HG02981 (cell line): ENCODE data around the gene DLX5.

Experiments
- ATAC-seq: cut with Tn5 transposase; IDR thresholded peaks from one replicate; pipeline ENCODE4 v1.9.1; 2021; ENCODE audit warnings: mild to moderate bottlenecking, moderate library complexity; ENCODE audit not compliant: unreplicated experiment

Gene DLX5

DNA sequence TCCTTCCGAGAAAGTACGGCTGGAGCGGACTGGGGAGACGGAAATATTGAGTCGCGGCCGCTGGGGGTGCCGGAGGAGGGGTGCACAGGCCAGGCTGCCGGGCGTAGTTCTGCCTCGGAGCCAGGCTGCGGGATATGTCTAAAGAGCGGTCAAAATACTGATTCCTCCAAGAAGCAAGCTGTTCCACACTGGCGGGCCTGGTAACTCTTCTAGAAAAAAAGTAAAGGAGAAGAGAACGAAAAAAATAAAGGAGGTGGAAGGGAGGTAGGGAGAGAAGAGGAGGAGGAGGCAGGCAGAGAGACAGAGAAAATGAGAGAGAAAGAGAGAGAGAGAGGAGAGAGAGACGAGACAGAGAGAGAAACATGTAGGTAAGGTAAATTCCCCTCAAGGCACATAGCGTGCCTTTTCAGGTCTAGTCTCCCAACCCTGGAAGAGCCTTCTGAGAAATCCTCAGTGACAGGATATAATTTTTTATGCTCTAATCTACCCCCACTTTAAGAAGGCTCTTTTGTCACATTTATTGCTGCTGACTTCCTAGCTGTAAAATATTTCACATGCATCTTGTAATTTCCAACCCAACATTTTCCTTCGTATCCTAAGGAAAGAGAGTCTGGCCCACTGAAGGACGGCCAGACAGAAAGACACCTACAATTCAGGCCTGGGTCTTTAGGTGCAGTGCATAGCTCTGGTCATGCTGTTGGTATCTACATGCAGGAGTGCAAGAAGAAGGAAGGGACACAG, 5.7 kb downstream of the DLX5 start:
- no peak for ATAC-seq

- ATAC-seq: no peak
Measured at GRCh38 chr7:97018126-97018601, 6.5 kb downstream of the DLX5 start.

GRCh38 chr7:97017192-97018125, 7.2 kb downstream of the DLX5 start:
- no peak for ATAC-seq

DNA sequence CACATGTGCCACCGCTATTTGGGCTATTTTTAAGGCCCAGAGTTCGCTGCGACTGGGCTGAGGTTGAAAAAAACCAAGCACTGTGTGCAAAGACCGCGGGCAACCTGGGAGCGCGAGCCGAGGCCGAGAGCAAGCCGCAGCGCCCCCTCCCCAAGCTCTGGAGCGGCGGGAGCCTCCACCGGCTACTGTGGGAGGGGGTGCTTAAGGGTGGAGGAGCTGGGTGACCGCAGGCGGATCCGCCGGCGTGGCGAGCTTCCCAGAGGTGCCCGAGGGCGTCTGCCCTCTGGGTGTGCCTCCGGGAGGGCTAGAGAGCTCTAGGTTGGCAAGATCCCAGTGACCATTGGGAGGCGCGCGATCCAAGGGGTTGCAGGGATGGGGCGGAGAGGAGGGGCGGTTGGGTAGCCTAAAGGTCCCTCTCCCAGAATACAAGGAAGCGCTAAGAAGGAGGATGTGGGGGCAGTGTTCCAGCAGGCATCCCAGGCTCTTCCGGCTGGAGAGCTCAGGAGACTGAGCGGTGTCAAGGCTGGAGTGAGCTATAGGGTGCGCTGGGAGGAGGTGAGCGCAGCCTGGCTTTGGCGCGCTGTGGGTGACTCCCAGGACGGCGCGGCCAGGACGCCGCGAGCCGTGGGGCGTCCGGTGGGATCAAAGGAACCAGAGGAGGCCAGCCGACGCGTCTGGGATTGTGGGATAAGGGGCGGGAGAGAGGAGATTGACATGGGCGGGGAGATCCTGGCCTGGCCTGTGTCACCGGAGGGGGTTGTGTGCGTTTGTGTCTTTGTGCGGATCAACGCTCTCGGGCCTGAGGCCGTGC, 8.0 kb downstream of the DLX5 start:
- no peak for ATAC-seq

DNA sequence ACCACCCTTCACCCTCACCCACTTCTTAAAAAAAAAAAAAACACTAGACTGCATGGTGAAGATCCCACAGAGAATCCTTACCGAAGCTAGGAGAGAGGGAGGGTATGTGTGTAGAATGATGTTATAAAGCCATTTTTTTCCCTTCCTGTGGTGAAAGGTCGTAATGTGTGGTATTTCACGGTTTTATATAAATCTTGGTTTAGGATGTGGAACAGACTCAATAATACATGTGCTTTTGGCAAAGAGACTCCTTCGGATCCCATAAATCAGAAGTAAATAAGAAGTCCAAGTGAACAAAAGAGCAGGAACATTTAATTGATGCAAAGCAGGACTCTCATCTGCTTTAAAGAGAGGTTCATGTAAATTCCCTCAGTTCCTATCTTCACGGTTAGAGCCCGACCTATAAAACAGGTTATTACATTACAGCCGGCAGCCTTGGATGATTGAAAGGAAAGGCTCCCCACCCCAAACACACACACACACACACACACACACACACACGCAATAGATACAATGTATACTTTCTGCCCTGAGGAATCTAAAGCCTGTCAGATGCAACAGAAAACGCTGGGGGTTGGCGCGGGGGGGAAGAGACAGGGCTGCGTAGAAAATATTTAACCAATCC, 8.8 kb downstream of the DLX5 start:
- no peak for ATAC-seq

DNA sequence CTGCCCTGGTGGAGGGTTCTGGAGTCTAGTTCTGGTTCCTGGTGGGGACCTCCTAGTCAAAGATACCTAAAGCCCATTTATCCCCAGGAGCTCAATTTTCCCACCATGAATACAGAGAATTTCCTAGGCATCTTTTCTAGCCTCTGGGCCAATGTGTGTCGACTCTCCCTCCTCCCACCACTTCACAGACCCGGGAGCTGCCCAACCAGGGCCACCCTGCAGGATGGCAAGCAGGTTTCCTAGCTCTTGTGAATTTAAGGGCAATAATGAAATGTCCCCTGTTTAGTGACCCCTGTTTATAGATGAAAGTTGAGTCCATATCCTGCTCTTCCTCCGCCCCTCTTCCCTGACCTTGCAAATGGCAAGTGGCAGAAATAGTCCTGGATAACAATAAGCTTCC, 9.4 kb downstream of the DLX5 start:
- no peak for ATAC-seq

- no peak for ATAC-seq
Measured at GRCh38 chr7:97014145-97014750, 10.4 kb downstream of the DLX5 start.

DNA sequence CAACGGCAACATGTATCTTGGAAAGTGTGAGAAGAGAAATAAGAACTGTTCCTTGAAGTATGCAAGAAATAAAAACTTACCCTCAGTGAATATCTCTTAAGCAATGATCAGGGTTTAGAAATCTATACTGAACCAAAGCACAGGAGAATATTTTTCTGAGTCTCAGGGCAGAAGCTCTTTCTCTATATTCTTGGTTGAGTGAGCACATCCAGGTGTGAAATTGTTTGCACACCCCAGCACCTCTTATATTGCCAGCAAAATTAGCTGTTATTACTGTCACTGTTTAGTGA, 10.8 kb downstream of the DLX5 start:
- no peak for ATAC-seq

GRCh38 chr7:97013134-97013844, 11.3 kb downstream of the DLX5 start:
- ATAC-seq: no peak

GRCh38 chr7:97012365-97013133, 12.1 kb downstream of the DLX5 start:
- ATAC-seq: no peak

- no peak for ATAC-seq
Measured at GRCh38 chr7:97011536-97012364, 12.9 kb downstream of the DLX5 start.

DNA sequence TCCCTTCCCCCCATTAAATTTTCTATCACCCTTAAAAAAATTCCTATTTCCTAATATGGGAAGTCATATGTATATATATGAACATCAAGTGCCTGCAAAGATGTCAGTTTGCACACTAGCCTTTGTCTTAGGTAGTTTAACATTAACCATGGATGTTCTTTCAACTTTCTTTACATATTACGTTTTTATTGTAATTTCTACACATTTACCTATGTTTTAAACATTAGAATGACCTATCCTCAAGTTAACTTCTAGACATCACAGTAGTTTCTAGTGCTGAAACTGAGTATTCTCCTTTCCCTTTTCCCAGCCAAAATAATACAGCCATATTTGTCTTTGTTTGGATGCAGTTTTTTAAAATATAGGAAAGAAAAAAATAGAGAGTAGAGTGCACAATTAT, 13.5 kb downstream of the DLX5 start:
- no peak for ATAC-seq

DNA sequence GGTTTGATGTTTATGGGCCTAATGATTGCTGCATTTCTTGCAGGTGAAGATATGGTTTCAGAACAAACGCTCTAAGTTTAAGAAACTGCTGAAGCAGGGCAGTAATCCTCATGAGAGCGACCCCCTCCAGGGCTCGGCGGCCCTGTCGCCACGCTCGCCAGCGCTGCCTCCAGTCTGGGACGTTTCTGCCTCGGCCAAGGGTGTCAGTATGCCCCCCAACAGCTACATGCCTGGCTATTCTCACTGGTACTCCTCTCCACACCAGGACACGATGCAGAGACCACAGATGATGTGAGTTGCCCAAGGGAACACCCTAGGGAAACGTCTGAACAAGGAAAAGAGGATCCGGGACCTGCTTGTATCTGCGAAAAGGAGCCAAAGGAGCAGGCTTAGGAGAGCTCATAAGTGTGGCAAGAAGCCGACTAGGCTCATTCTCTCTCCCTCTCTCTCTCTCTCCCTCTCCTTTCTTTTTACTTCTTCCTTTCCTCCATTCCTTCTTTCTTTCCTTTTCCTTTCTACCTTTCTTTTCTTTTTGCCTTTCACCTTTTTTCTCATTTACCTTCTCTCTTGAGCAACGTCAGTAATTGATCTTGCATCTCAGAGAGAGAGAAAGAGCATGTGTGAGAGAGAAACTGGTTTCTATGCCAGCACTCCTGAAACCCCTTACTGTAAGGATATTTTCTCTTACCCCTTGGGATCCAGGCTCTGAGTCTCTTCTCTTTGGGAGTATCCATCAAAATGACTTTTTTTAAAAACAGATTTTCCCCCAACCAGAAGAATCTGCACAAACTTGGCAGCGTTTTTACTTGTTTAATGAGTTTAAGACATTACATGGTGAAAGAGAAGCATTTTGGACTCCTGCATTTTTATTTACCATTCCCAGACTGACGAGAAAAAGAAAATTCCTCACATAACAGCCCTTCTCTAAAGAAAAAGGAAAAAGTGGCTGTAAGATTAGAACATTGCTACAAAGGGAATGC, 14.6 kb downstream of the DLX5 start:
- ATAC-seq: no peak

DNA sequence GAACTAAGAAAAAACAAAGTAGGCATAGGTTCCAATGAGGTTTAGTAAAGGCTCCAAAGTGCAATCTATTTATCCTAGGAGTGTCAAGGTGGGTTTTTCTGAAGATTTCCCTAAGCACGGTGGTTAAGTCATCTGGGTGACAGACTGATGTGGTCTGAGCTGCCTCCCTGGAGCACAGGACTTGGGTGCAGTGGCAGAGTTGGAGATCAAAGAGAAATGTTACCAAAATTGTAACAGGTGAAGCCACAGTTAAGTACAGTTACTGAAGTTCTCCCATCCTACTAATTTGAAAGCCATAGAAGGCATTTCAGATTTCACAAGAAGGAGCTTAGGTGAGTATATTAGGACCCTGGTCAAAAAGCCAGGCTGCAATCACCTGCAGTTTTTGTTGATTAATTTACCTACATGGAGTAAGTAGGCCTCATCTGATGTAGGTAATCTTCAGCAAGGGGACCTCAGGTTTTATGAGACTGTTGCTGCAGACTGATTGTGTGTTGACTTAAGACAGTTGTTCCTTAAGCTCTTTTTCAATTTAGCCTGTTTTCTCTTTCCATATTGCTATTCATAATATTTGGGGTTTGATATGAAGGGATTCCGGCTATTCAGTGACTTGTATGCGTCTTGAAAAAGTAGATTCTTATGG, 16.2 kb downstream of the DLX5 start:
- no peak for ATAC-seq

GRCh38 chr7:97007583-97007861, 17.1 kb downstream of the DLX5 start:
- ATAC-seq: no peak

DNA sequence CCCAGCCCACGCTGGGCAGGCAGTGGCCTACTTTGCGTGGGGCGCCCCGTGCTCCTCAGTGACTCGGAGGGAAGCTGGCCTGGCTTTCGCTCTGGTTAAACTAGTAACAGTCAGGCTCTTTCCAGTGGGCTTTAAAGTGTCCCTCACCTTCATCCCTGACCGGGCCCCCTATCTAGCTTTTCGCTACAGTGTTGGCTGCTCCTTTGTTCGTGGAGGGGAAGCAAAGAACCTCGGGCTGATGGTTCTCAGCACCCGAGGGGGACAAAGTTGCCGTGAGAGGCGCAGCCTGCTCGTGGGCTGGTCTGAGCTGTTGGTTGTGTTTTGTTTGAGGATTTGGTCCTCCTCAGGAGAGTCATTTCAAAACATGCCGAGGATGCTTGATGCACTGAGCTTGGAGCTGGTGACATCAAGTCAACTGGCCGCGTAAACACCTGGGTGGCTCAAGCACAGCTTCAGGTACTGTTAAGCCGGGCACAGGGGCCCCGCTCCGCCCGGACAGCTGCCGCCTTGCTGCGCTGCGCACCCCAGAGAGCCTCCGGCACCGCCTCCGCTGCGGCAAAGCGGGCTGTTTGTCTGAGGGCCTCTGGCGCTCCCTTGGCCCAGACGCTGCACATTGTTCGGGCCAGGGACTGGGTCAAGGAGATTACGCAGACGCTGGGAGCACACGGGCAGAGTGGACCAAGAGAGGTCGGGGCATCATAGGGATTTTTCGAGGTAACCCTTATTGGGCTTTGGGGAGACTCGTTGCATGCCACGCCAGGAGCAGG, 17.6 kb downstream of the DLX5 start:
- ATAC-seq: no peak
